Spleen (tissue), 7 donors: ENCODE results near the gene TSHR.

Experiments used
- CTCF ChIP-seq, 11 experiments: fragments of 200-600 bp in 7 of 11; fragments of 450-650 bp in 4 of 11; sonication (generic) in 4 of 11; IDR thresholded peaks in 8 of 11; conservative IDR thresholded peaks in 3 of 11; 1 replicate in 7 of 11; 2 replicates in 4 of 11; pipeline versions ENCODE4 v1.4.0 to v1.8.0; 2016 to 2021; ENCODE audit warnings: antibody characterized with exemption in 11 of 11, inconsistent platforms in 4 of 11, mild to moderate bottlenecking in 1 of 11
- POLR2A ChIP-seq, 3 donors: fragments of 450-650 bp; IDR thresholded peaks; one replicate each; pipeline ENCODE4 v1.5.1; 2017; ENCODE audit warnings: antibody characterized with exemption in 3 of 3, mild to moderate bottlenecking in 1 of 3
- POLR2AphosphoS5 ChIP-seq, 3 donors: sonication (generic); formaldehyde crosslinking; IDR thresholded peaks; one replicate each; pipeline ENCODE4 v1.5.1; 2017; ENCODE audit warnings: antibody characterized with exemption in 3 of 3
- donor health status: DM: no; HTN: no; CAD: no; lungs with moderate emphysema.
- donor health status: DM: no; HTN: no; CAD: no.
- donor health status: DM: no; HTN: no; CAD: no.

- TF ChIP-seq CTCF (IDR thresholded peaks at IDR 0.05 in 8 of 11, conservative IDR thresholded peaks at IDR 0.05 in 3 of 11) (no peak), POLR2A (IDR thresholded peaks at IDR 0.05) (no peak), POLR2AphosphoS5 (IDR thresholded peaks at IDR 0.05) (no peak)
Observed at GRCh38 chr14:80974679-80975078, 19.3 kb downstream of the TSHR start.
